HG03095 (cell line): Measurements from ENCODE around the gene SPATA19.
"Not testable (repeated sequence)": the region's sequence is repeated elsewhere in the genome, so short reads cannot be mapped to it uniquely, and the experiment has no call there.

ENCODE experiments used
- ATAC-seq: cut with Tn5 transposase; IDR thresholded peaks from one replicate; pipeline ENCODE4 v1.9.1; 2021; ENCODE audit warnings: moderate library complexity; ENCODE audit not compliant: unreplicated experiment

Gene SPATA19

GRCh38 chr11:133845413-133845812 is at the start of gene SPATA19:
TSS of gene SPATA19 (minus strand) at chr11:133845513. CDS start at chr11:133845446, 67 bp downstream.
- no peak for ATAC-seq

GRCh38 chr11:133895061-133895479 is 49.8 kb upstream of the SPATA19 start:
- ATAC-seq, result peak; percentile 54

GRCh38 chr11:133893381-133893780 is 48.1 kb upstream of the SPATA19 start:
- no peak for ATAC-seq

- no peak for ATAC-seq
These were observed 47.5 kb upstream of the SPATA19 start for GRCh38 chr11:133892584-133893380.

- ATAC-seq, result no peak
These were observed 46.8 kb upstream of the SPATA19 start for GRCh38 chr11:133892126-133892525.

- no peak for ATAC-seq
These were observed 44.6 kb upstream of the SPATA19 start for GRCh38 chr11:133889893-133890292.

- ATAC-seq, result no peak
These were observed 43.9 kb upstream of the SPATA19 start for GRCh38 chr11:133889188-133889587.

GRCh38 chr11:133887692-133888332 is 42.5 kb upstream of the SPATA19 start:
- no peak for ATAC-seq

- ATAC-seq, result no peak
These were observed 40.7 kb upstream of the SPATA19 start for GRCh38 chr11:133886029-133886428.

GRCh38 chr11:133872160-133872559 is 26.8 kb upstream of the SPATA19 start:
- no peak for ATAC-seq

- no peak for ATAC-seq
These were observed 22.1 kb upstream of the SPATA19 start for GRCh38 chr11:133867456-133867855.

- no peak for ATAC-seq
These were observed 20.2 kb upstream of the SPATA19 start for GRCh38 chr11:133865466-133865865.

- ATAC-seq, result no peak
These were observed 19.4 kb upstream of the SPATA19 start for GRCh38 chr11:133864756-133865155.

GRCh38 chr11:133860151-133860550 is 14.8 kb upstream of the SPATA19 start:
- ATAC-seq, result no peak

- ATAC-seq, result not testable (repeated sequence)
These were observed 9.1 kb upstream of the SPATA19 start for GRCh38 chr11:133854330-133854960.

- ATAC-seq, result no peak
These were observed 1.1 kb downstream of the SPATA19 start for GRCh38 chr11:133844217-133844616.

- no peak for ATAC-seq
These were observed 1.8 kb downstream of the SPATA19 start for GRCh38 chr11:133843454-133843987.

GRCh38 chr11:133842730-133843129 is 2.6 kb downstream of the SPATA19 start:
- no peak for ATAC-seq

GRCh38 chr11:133842053-133842452 is 3.3 kb downstream of the SPATA19 start:
- ATAC-seq, result no peak

- ATAC-seq, result no peak
These were observed 3.9 kb downstream of the SPATA19 start for GRCh38 chr11:133841279-133842043.

GRCh38 chr11:133840479-133840941 is 4.8 kb downstream of the SPATA19 start:
- ATAC-seq, result no peak
